Activated naive CD8-positive, alpha-beta T cell treated with anti-CD3 and anti-CD28 coated beads, Interleukin-2, amount 50 U/mL, for 24 hours (primary cell): ENCODE measurements around the gene OR5W2.
"Not testable (repeated sequence)": the region's sequence is repeated elsewhere in the genome, so short reads cannot be mapped to it uniquely, and the experiment has no call there.

ENCODE experiments used
- ATAC-seq: fragments of 150-1000 bp; cut with Tn5 transposase; one replicate; pipeline ENCODE4 v1.10.0; 2021
- DNase-seq: peaks from one replicate; pipeline ENCODE4 v3.0.0; 2021
- H3K27ac Mint-ChIP-seq: one replicate; pipeline ENCODE4 v1.8.0; 2021; ENCODE audit warnings: mild to moderate bottlenecking, mixed read lengths
- H3K27me3 Mint-ChIP-seq: one replicate; pipeline ENCODE4 v1.8.0; 2021; ENCODE audit warnings: mixed read lengths
- H3K36me3 Mint-ChIP-seq: one replicate; pipeline ENCODE4 v1.8.0; 2021; ENCODE audit warnings: low read depth, mixed read lengths
- H3K4me1 Mint-ChIP-seq: one replicate; pipeline ENCODE4 v1.8.0; 2021; ENCODE audit warnings: mixed read lengths
- H3K4me3 Mint-ChIP-seq: one replicate; pipeline ENCODE4 v1.8.0; 2021; ENCODE audit warnings: mild to moderate bottlenecking, moderate library complexity, mixed read lengths
- H3K9me3 Mint-ChIP-seq: one replicate; pipeline ENCODE4 v1.8.0; 2021; ENCODE audit warnings: mixed read lengths

The OR5W2 gene

DNA sequence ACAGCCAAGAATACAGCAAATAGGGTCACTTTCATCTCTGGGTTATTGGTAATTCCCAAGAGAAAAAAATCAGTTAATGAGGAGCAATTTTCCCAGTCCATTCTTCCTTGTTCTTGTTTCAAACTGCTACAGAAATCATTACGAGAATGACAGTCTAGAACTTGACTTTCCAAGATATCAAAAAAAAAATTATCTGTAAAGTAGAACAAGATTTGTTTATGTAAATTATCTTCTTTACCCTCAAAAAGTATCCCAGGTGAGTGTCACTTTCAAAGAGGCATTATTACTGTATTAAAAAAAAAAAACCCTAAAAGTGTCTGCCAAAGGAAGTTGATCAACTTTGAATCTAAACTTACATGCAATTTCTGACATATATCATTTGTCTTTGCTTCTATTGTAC lies at the start of gene OR5W2:
Gene OR5W2 (minus strand): TSS at position 101 of the 400 bp plus-strand sequence. CDS start 0 bp downstream, at position 101.
- Mint-ChIP-seq H3K4me3 (no peak within 1 kb of the TSS), H3K4me1 (no peaks in the 10 kb centered on the region), H3K27me3 (no peaks in the 10 kb centered on the region), H3K27ac (no peak within 1 kb of the TSS), H3K9me3 (peaks cover 19% of the 10 kb centered on the region), H3K36me3 (no peaks in the 10 kb centered on the region)
- DNase-seq (no peak), ATAC-seq (no peak)

GRCh38 chr11:55956521-55956920 lies 42.1 kb upstream of the OR5W2 start:
- Mint-ChIP-seq H3K9me3 (peaks cover 8% of the 10 kb centered on the region), H3K4me3 (no peak overlapping the region), H3K27ac (no peak overlapping the region), H3K4me1 (no peaks in the 10 kb centered on the region), H3K36me3 (no peaks in the 10 kb centered on the region), H3K27me3 (no peaks in the 10 kb centered on the region)
- DNase-seq (no peak), ATAC-seq (no peak)

DNA sequence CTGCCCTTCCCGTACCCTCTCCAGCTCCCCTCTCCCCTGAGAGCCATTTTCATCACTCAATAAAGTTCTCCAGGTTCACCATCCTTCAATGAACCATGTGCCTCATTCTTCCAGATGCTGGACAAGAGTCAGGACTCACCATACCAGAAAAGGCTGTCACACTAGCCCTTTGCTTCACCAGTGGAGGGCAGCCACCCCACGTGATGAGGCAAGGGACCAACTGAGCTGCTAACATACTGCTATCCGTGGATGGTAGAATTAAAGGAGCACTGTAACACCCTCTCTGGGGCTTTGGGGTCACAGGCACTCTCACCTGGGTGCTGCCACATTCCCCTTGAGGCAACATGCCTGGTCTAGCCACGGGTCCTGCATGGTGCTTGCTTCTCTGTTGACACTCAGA lies 34.9 kb upstream of the OR5W2 start:
- Mint-ChIP-seq H3K4me1 (no peaks in the 10 kb centered on the region), H3K27ac (no peak overlapping the region), H3K4me3 (no peak overlapping the region), H3K27me3 (no peaks in the 10 kb centered on the region), H3K36me3 (no peaks in the 10 kb centered on the region), H3K9me3 (no peaks in the 10 kb centered on the region)
- DNase-seq (no peak), ATAC-seq (no peak)

- no peaks in the 10 kb centered on the region for H3K4me1 Mint-ChIP-seq
- no peak overlapping the region for H3K27ac Mint-ChIP-seq
- DNase-seq (no peak), ATAC-seq (no peak)
- no peak overlapping the region for H3K4me3 Mint-ChIP-seq
- no peaks in the 10 kb centered on the region for H3K9me3 Mint-ChIP-seq
- no peaks in the 10 kb centered on the region for H3K36me3 Mint-ChIP-seq
- H3K27me3 Mint-ChIP-seq: no peaks in the 10 kb centered on the region
Measured at GRCh38 chr11:55942785-55943392, 28.5 kb upstream of the OR5W2 start.

DNA sequence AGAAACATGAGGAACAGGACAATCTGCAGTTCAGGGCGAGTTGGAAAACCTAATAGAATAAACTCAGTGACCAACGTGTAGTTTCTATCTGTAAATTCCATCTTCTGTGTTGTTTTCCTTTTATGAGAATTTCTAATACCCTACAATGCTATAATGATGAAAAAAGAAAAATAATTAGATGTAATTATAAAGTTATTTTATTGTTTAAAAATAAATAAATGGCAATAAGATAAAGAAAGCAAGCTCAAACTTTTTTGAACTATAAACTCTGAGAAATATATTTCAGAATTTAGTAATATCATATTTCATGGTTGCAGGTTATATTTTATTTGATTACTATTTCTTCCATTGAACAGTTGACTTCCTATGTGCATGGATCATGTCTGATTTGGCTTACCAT lies 21.9 kb upstream of the OR5W2 start, which contains the start of gene OR5I1:
Gene OR5I1 (minus strand): TSS at position 101 of the 400 bp plus-strand sequence. CDS start 0 bp downstream, at position 101.
- Mint-ChIP-seq H3K36me3 (no peaks in the 10 kb centered on the region), H3K27ac (no peak within 1 kb of the TSS), H3K27me3 (no peaks in the 10 kb centered on the region), H3K9me3 (peaks cover 5% of the 10 kb centered on the region), H3K4me3 (no peak within 1 kb of the TSS), H3K4me1 (no peaks in the 10 kb centered on the region)
- no peak for DNase-seq
- no peak for ATAC-seq

DNA sequence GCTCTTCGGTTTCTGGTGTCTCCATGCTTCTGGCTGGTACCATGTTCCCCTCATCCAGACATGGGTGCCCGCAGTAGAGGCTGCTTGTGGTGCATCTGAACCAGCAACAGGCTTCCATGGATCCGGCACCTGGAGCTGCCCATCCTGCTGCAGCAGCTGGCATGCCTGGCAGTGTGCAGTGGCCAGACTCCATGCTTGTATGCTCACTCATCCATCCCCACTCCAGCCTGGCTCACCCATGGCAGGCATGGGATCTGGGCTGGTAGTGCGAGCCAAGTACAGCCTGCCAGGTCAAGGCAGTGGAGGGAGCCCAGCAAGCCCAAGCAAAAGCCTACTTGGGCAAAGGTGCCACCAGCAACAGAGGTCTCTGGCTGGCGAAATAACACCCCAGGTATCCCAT lies 6.2 kb upstream of the OR5W2 start:
- no peaks in the 10 kb centered on the region for H3K36me3 Mint-ChIP-seq
- no peaks in the 10 kb centered on the region for H3K27me3 Mint-ChIP-seq
- ATAC-seq: no peak
- no peak overlapping the region for H3K4me3 Mint-ChIP-seq
- no peaks in the 10 kb centered on the region for H3K4me1 Mint-ChIP-seq
- peaks cover 21% of the 10 kb centered on the region for H3K9me3 Mint-ChIP-seq
- no peak for DNase-seq
- no peak overlapping the region for H3K27ac Mint-ChIP-seq

DNA sequence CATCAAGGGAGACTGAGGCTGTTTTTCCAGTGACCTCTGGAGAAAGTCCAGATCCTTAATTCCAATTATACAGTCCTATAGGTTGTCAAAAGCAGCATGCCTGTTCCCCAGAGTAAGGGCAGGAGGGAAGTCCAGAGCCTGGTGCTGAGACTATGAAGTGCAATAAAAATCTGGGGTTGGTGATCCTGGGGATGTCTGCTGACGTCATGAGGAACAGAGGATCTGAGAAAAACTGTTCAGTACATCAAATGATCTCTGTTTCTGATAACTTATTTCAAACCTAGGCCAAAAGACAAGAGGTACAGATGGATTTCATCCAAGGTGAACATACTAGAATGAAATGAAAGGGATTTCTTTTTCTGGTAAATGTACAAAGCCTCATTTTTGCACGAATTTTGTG lies 12.1 kb downstream of the OR5W2 start:
- no peak for ATAC-seq
- Mint-ChIP-seq H3K36me3 (no peaks in the 10 kb centered on the region), H3K27ac (no peak overlapping the region), H3K27me3 (no peaks in the 10 kb centered on the region), H3K4me3 (no peak overlapping the region), H3K9me3 (peaks cover 12% of the 10 kb centered on the region), H3K4me1 (no peaks in the 10 kb centered on the region)
- no peak for DNase-seq

- Mint-ChIP-seq H3K27ac (no peak overlapping the region), H3K4me1 (no peaks in the 10 kb centered on the region), H3K9me3 (peaks cover 8% of the 10 kb centered on the region), H3K36me3 (no peaks in the 10 kb centered on the region), H3K4me3 (no peak overlapping the region), H3K27me3 (no peaks in the 10 kb centered on the region)
- ATAC-seq (no peak), DNase-seq (no peak)
Measured at GRCh38 chr11:55895216-55895615, 19.2 kb downstream of the OR5W2 start.

GRCh38 chr11:55885481-55885880 lies 28.9 kb downstream of the OR5W2 start:
- not testable (repeated sequence) for H3K27me3 Mint-ChIP-seq, DNase-seq, H3K27ac Mint-ChIP-seq, H3K36me3 Mint-ChIP-seq, H3K4me1 Mint-ChIP-seq, H3K9me3 Mint-ChIP-seq, ATAC-seq, H3K4me3 Mint-ChIP-seq

GRCh38 chr11:55884995-55885394 lies 29.4 kb downstream of the OR5W2 start:
- not testable (repeated sequence) for H3K27me3 Mint-ChIP-seq, H3K4me1 Mint-ChIP-seq, H3K27ac Mint-ChIP-seq, H3K9me3 Mint-ChIP-seq, H3K36me3 Mint-ChIP-seq, DNase-seq, ATAC-seq, H3K4me3 Mint-ChIP-seq

DNA sequence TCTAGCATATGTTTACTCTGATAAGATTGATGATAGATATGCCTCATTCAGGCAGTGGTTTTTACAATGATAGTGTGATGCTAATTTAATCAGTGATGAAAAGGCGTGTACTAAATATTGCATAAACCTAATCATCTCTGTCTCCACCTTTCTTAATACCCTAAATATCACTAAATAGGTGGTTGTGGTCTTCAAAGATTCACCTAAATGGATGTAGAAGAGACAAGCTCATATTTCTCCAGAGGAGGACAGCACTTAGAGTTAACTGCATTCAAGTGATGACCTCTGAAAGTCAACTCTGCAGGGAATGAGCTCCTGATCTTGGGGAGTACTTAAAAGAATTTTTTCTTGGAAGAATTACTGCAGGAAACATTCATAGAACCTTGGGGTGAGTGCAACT lies 31.4 kb downstream of the OR5W2 start, which contains the start of gene TRIM51:
Gene TRIM51 (plus strand): TSS at position 301 of the 400 bp plus-strand sequence. CDS start 2,132 bp downstream, outside the sequence.
- not testable (repeated sequence) for H3K36me3 Mint-ChIP-seq, H3K27ac Mint-ChIP-seq, H3K4me3 Mint-ChIP-seq, H3K4me1 Mint-ChIP-seq, H3K27me3 Mint-ChIP-seq, H3K9me3 Mint-ChIP-seq, DNase-seq, ATAC-seq

DNA sequence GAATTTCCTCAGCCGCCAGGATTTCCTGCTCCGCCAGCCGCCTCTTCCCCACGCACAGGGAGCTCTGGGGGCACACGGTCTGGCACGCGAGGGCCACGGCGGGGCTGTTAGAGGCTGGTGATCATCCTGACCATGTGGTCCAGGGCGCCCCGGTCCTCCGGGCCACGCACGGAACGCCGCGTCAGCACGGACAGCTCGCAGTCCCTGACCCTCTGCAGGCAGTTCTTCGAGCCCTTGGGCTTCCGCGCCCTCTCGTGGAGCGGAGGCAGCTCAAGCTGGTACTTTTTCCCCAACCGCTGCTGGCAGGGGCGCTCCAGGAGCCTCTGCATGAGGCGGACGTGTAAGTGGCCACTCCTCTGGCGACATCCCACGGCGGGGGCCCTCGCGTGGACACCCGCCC lies 41.2 kb downstream of the OR5W2 start:
- not testable (repeated sequence) for H3K9me3 Mint-ChIP-seq, ATAC-seq, H3K27ac Mint-ChIP-seq, H3K4me1 Mint-ChIP-seq, H3K4me3 Mint-ChIP-seq, H3K27me3 Mint-ChIP-seq, H3K36me3 Mint-ChIP-seq, DNase-seq

GRCh38 chr11:55872731-55873130 lies 41.7 kb downstream of the OR5W2 start:
- H3K4me1 Mint-ChIP-seq, ATAC-seq, H3K9me3 Mint-ChIP-seq, H3K36me3 Mint-ChIP-seq, H3K27ac Mint-ChIP-seq, H3K27me3 Mint-ChIP-seq, DNase-seq, H3K4me3 Mint-ChIP-seq: not testable (repeated sequence)

DNA sequence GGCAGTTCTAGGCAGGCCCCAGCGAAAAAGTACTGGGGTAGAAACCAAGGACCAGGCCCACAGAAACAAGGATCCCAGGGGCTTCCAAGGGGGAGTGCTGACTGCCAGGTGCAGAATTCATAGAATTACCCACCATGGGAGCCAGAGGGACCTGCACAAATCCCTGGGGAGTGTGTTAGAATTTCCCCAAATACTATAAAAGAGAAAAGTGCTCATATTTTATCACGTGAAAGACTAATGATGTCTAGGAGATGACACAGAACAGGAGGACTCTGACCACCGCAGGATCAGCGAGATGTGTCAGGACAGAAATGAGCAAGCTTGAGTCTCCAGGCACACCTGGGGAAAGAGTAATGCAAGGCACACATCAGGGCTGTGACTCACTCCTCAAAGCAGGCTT lies 47.0 kb downstream of the OR5W2 start:
- H3K27ac Mint-ChIP-seq: not testable (repeated sequence)

More for the DNA sequence above, 47.0 kb downstream of the OR5W2 start:
- H3K4me3 Mint-ChIP-seq, H3K27me3 Mint-ChIP-seq, H3K36me3 Mint-ChIP-seq, DNase-seq, ATAC-seq, H3K4me1 Mint-ChIP-seq, H3K9me3 Mint-ChIP-seq: not testable (repeated sequence)
